ENCODE measurements around the gene PSMG2. TPM values are rescaled to one million over a fixed set of nuclear protein-coding genes. Genes with fewer than 3 reads are reported as not detected.
"Not testable (repeated sequence)": the region's sequence is repeated elsewhere in the genome, so short reads cannot be mapped to it uniquely, and the experiment has no call there.

Gene PSMG2
- total RNA-seq, 3 donors from 2014 or later: 96.9 to 103 (median 99.1) TPM

DNA sequence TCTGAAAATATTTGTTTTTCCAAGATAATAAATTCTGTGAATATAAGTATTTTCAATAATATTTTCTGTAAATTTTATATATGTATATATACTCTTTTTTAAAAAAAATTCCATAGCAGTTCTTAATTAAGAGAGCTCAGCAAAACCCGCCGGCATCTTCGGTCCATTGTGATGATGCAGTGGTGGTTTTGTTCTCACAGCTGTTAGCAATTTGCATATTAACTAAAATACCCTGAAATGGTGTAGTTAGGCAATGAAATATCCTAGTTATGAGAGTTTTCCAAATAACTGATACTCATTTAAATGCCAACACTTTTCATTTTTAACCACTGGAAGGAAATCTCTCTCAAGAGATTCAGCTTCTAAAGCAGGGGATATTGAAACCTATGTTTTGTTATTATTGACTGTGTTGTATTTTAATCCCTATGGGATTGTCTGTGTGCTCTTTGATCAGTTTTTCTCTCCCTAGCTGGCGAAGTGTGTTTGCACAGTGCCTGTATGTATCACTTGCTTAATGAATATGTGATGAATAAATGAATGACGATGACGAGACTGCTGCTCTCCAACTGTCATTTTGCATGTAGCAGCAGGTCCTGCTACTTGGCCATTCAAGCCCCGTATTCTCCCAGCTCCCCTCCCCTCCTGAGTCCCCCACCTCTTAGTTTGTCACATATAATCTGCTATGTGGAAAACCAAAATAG lies 42.4 kb downstream of the PSMG2 start:
- H3K4me3 Mint-ChIP-seq: no peak overlapping the region
- peaks cover 8% of the 10 kb centered on the region for H3K4me1 Mint-ChIP-seq (ENCODE audit: low read depth)
- no peaks in the 10 kb centered on the region for H3K27me3 Mint-ChIP-seq (ENCODE audit: low read depth)

DNA sequence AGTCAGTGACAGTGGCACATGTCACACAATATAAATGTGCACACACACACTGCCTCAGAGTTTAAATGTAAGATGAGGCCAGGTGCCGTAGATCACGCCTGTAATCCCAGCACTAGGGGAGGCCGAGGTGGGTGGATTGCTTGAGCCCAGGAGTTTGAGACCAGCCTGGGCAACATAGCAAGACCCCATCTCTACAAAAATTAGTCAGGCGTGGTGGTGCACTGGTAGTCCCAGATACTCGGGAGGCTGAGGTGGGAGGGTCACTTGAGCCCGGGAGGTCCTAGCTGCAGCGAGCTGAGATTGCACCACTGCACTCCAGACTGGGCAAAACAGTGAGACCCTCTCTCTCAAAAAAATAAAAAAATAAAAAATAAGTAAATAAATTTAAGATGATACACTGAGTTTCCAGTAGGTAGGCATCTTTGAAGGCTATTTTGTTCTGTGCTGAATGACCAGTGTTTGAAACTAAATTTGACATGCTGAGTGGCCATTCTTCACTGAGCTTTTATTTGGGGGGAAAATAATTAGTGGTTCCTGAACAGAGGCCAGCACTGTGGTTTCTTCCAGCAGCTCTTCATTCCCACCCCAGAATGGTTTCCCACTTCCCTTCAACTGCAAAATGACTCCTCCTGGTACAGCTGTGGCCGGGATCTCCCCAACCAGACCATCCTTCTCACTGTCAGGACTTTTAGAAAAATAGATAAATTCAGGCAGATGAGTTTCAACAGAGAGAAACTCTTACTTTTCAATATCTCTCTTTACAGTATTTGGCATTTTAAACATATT lies 44.9 kb downstream of the PSMG2 start:
- no peaks in the 10 kb centered on the region for H3K9me3 Mint-ChIP-seq
- DNase-seq: no peak
- peaks cover 13% of the 10 kb centered on the region for H3K4me1 Mint-ChIP-seq (ENCODE audit: low read depth)
- no peak for ATAC-seq
- H3K4me3 Mint-ChIP-seq: no peak overlapping the region
- H3K36me3 Mint-ChIP-seq (ENCODE audit: insufficient read depth): no peaks in the 10 kb centered on the region
- H3K27me3 Mint-ChIP-seq (ENCODE audit: low read depth): no peaks in the 10 kb centered on the region

More for the DNA sequence above, 42.4 kb downstream of the PSMG2 start:
- DNase-seq (no peak), ATAC-seq (no peak)
- Mint-ChIP-seq H3K9me3 (no peaks in the 10 kb centered on the region), H3K36me3 (ENCODE audit: insufficient read depth) (no peaks in the 10 kb centered on the region)

DNA sequence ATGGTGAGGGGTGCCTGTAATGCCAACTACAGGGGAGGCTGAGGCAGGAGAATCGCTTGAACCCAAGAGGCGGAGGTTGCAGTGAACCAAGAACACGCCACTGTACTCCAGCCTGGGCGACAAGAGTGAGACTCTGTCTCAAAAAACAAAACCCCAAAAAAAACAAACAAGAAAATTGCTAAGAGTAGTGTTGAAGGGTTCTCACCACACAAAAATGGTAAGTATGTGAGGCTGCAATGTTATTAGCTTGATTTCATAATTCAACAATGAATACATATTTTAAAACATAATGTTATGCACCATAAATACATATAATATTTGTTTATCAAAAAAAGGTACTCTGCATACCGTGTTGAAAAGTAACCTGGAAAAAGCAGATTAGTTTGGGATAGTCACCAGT lies 45.8 kb downstream of the PSMG2 start:
- Mint-ChIP-seq H3K4me3 (no peak overlapping the region), H3K36me3 (ENCODE audit: insufficient read depth) (no peaks in the 10 kb centered on the region), H3K4me1 (ENCODE audit: low read depth) (peaks cover 13% of the 10 kb centered on the region), H3K9me3 (no peaks in the 10 kb centered on the region), H3K27me3 (ENCODE audit: low read depth) (no peaks in the 10 kb centered on the region)
- DNase-seq (no peak), ATAC-seq (no peak)

- Mint-ChIP-seq H3K9me3 (no peaks in the 10 kb centered on the region), H3K27me3 (ENCODE audit: low read depth) (no peaks in the 10 kb centered on the region), H3K4me3 (no peak overlapping the region), H3K4me1 (ENCODE audit: low read depth) (peaks cover 13% of the 10 kb centered on the region), H3K36me3 (ENCODE audit: insufficient read depth) (no peaks in the 10 kb centered on the region)
- ATAC-seq (no peak), DNase-seq (no peak)
These were observed 46.3 kb downstream of the PSMG2 start for GRCh38 chr18:12749121-12749520.

DNA sequence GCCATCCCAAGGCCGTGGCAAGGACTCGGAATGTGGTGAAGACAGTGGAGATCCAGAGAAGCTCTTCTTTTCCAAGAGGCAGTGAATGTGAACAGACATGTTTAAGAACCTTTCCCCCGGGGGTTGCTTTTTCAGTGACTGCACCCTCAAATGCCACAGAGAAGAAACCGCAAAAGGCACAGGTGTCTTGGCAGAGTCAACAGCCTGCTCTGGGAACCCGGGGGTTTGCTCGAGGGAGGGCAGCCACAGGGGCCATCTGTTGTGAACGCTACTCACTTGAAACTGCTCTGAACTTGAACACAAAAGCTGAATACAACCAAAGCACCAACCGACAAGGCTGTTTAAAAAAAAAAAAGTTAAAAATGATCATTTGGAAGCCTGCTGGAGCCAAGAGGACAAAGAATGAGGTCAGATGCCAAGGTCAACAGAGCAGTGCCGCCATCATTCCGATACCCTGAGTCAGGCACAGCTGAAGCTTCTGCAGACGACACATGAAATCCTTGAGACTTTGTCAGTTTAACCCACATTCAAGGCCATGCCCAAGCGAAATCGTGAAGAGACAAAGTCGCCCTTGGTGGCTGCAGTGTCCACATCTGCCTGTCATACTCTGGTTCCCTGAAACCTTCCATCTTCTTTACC lies 47.4 kb downstream of the PSMG2 start:
- DNase-seq (no peak), ATAC-seq (peak; percentile 52 to 61)
- no peaks in the 10 kb centered on the region for H3K9me3 Mint-ChIP-seq
- H3K4me3 Mint-ChIP-seq: no peak overlapping the region
- H3K27me3 Mint-ChIP-seq (ENCODE audit: low read depth): no peaks in the 10 kb centered on the region
- H3K4me1 Mint-ChIP-seq (ENCODE audit: low read depth): peaks cover 13% of the 10 kb centered on the region
- no peaks in the 10 kb centered on the region for H3K36me3 Mint-ChIP-seq (ENCODE audit: insufficient read depth)

- H3K4me3 Mint-ChIP-seq: no peak overlapping the region
- H3K4me1 Mint-ChIP-seq (ENCODE audit: low read depth): peaks cover 13% of the 10 kb centered on the region
- H3K36me3 Mint-ChIP-seq (ENCODE audit: insufficient read depth): no peaks in the 10 kb centered on the region
- H3K9me3 Mint-ChIP-seq: no peaks in the 10 kb centered on the region
- no peak for DNase-seq
- H3K27me3 Mint-ChIP-seq (ENCODE audit: low read depth): no peaks in the 10 kb centered on the region
- no peak for ATAC-seq
These were observed 48.1 kb downstream of the PSMG2 start for GRCh38 chr18:12750715-12751502.

- DNase-seq (no peak), ATAC-seq (no peak)
- Mint-ChIP-seq H3K9me3 (no peaks in the 10 kb centered on the region), H3K36me3 (ENCODE audit: insufficient read depth) (peaks cover under 1% of the 10 kb centered on the region), H3K4me3 (no peak overlapping the region), H3K4me1 (ENCODE audit: low read depth) (peaks cover 13% of the 10 kb centered on the region), H3K27me3 (ENCODE audit: low read depth) (no peaks in the 10 kb centered on the region)
These were observed 48.7 kb downstream of the PSMG2 start for GRCh38 chr18:12751503-12751884.

DNA sequence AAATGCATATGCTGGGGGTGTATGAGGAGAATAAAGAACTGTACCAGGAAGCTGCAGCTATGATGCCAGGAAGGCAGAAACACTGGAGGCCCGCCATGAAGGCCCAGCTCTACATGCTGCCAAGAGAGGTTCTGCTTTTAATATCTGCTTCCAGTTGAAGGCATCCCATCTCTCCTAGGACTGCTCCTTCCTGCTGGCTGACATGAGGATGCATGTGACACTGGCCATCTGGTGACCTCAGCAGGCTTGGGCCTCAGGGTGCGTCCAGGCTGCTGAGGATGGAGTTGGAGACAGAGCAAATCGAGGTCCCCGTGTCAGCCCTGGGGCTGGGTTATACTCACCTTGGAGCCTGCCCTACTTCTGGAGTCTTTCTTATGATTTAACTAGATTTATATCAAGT lies 49.0 kb downstream of the PSMG2 start:
- ATAC-seq (no peak), DNase-seq (no peak)
- Mint-ChIP-seq H3K4me1 (ENCODE audit: low read depth) (peaks cover 13% of the 10 kb centered on the region), H3K36me3 (ENCODE audit: insufficient read depth) (peaks cover 2% of the 10 kb centered on the region), H3K9me3 (no peaks in the 10 kb centered on the region), H3K27me3 (ENCODE audit: low read depth) (no peaks in the 10 kb centered on the region), H3K4me3 (no peak overlapping the region)

DNA sequence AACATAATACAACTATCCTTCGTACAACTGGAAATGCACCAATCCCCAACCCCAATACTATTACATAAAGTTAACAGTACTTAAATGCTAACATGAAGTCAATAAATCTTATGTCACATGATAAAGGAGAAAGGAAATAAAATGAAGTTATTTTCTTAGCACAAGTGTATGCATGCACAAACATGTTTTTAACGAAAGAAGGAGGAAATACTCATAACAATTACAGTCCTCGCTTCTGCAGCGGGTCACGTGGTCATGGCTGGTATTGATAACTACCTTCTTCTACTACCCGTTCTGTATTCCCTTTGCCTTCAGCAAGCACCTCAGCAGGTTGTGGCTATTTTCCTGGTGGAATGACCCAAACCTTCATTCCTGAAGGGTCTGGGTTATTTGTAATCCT lies 51.7 kb downstream of the PSMG2 start:
- Mint-ChIP-seq H3K4me3 (no peak overlapping the region), H3K36me3 (ENCODE audit: insufficient read depth) (peaks cover 2% of the 10 kb centered on the region), H3K27me3 (ENCODE audit: low read depth) (no peaks in the 10 kb centered on the region), H3K9me3 (no peaks in the 10 kb centered on the region), H3K4me1 (ENCODE audit: low read depth) (peaks cover 10% of the 10 kb centered on the region)
- no peak for DNase-seq
- no peak for ATAC-seq

GRCh38 chr18:12755606-12756005 lies 52.8 kb downstream of the PSMG2 start:
- not testable (repeated sequence) for H3K27me3 Mint-ChIP-seq (ENCODE audit: low read depth); ATAC-seq; H3K36me3 Mint-ChIP-seq (ENCODE audit: insufficient read depth); H3K4me1 Mint-ChIP-seq (ENCODE audit: low read depth); H3K9me3 Mint-ChIP-seq; H3K4me3 Mint-ChIP-seq; DNase-seq

- not testable (repeated sequence) for H3K27me3 Mint-ChIP-seq (ENCODE audit: low read depth); H3K4me3 Mint-ChIP-seq; ATAC-seq; H3K36me3 Mint-ChIP-seq (ENCODE audit: insufficient read depth); H3K9me3 Mint-ChIP-seq; DNase-seq; H3K4me1 Mint-ChIP-seq (ENCODE audit: low read depth)
These were observed 53.9 kb downstream of the PSMG2 start for GRCh38 chr18:12756619-12757239.

GRCh38 chr18:12758566-12758965 lies 55.7 kb downstream of the PSMG2 start:
- not testable (repeated sequence) for H3K4me1 Mint-ChIP-seq (ENCODE audit: low read depth)

GRCh38 chr18:12765126-12765525 lies 62.3 kb downstream of the PSMG2 start:
- no peaks in the 10 kb centered on the region for H3K36me3 Mint-ChIP-seq (ENCODE audit: insufficient read depth)

More at GRCh38 chr18:12758566-12758965, 55.7 kb downstream of the PSMG2 start:
- not testable (repeated sequence) for ATAC-seq; H3K36me3 Mint-ChIP-seq (ENCODE audit: insufficient read depth); H3K4me3 Mint-ChIP-seq; DNase-seq; H3K9me3 Mint-ChIP-seq; H3K27me3 Mint-ChIP-seq (ENCODE audit: low read depth)

DNA sequence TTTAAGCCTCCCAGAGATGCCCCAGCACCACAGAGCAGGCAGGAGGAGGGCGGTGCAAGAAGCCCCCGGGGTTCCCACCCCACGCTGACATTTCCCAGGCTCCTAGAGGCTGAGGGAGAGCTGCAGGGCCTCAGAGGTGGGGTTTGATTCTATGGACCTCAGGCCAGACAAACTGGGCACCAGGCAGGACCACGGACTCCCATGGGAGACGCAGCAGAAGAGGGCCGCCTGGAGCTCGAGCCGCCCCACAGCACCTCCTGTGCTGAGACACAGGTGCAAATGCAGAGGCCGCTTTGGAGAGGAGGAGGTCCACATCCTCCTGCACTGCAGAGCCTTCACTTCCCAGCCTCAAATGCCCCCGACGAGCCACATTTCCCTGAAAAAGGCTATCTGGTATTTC lies 62.7 kb downstream of the PSMG2 start:
- no peak overlapping the region for H3K4me3 Mint-ChIP-seq
- no peaks in the 10 kb centered on the region for H3K9me3 Mint-ChIP-seq
- no peak for ATAC-seq
- H3K4me1 Mint-ChIP-seq (ENCODE audit: low read depth): no peaks in the 10 kb centered on the region
- no peaks in the 10 kb centered on the region for H3K27me3 Mint-ChIP-seq (ENCODE audit: low read depth)
- DNase-seq: no peak
- no peaks in the 10 kb centered on the region for H3K36me3 Mint-ChIP-seq (ENCODE audit: insufficient read depth)

More at GRCh38 chr18:12765126-12765525, 62.3 kb downstream of the PSMG2 start:
- no peak for ATAC-seq
- Mint-ChIP-seq H3K9me3 (no peaks in the 10 kb centered on the region), H3K4me1 (ENCODE audit: low read depth) (no peaks in the 10 kb centered on the region), H3K27me3 (ENCODE audit: low read depth) (no peaks in the 10 kb centered on the region), H3K4me3 (no peak overlapping the region)
- DNase-seq: no peak

Data from activated T-cell treated with anti-CD3 and anti-CD28 coated beads, Interleukin-2, amount 50 U/mL, for 4 hours (primary cell).